Left ventricle myocardium superior (tissue), 1 donor: ENCODE measurements around the gene SH3RF1. TPM values are rescaled to one million over a fixed set of nuclear protein-coding genes. Genes with fewer than 3 reads are reported as not detected.

Experiments
- ATAC-seq: fragments of 200-7000 bp; cut with Tn5 transposase; one replicate; pipeline ENCODE4 v1.9.1; 2020; ENCODE audit warnings: mild to moderate bottlenecking, moderate library complexity
- DNase-seq: peaks from one replicate; pipeline ENCODE4 v3.0.0-alpha.2; 2020
- intact Hi-C: fragments of 100-400 bp; cut with micrococcal nuclease; formaldehyde crosslinking; loops from one replicate; pipeline ENCODE4 v1.11.0; 2022
- total RNA-seq: library from RNA; stranded (reverse); fragmentation: NEBNext Ultra II Directional; extraction: Animal tissue kit (Norgen Biotek cat#: 25700); gene quantifications from one replicate; pipeline ENCODE4 v1.2.1, GENCODE V29; 2021
- donor health status: DM: no; HTN: yes; CAD: no; lungs with severe emphysema.

Gene SH3RF1
- total RNA-seq, 1 donor from 2014 or later: 5.8 TPM

DNA sequence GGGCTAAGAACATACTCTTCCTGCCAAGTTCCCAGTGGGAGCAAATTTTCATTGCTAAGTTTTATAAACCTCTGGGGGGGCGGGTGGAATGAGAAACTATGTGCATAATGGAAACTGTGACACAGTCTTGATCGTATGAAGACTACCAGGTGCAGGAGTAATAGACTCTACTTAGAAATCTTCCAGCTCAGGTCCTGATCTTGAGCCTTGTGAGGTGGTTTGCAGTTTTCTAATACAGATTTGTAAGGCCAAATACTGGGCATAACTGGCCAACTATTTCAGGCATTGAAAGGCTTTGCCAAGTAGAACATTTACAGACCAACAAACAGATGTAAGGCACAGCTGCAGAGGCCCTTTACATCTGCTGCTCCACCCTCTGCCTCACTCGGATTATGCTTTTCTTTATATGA lies 171.0 kb downstream of the SH3RF1 start:
- intact Hi-C loops: no loop called here
- peak; percentile 75 for ATAC-seq
- no peak for DNase-seq

DNA sequence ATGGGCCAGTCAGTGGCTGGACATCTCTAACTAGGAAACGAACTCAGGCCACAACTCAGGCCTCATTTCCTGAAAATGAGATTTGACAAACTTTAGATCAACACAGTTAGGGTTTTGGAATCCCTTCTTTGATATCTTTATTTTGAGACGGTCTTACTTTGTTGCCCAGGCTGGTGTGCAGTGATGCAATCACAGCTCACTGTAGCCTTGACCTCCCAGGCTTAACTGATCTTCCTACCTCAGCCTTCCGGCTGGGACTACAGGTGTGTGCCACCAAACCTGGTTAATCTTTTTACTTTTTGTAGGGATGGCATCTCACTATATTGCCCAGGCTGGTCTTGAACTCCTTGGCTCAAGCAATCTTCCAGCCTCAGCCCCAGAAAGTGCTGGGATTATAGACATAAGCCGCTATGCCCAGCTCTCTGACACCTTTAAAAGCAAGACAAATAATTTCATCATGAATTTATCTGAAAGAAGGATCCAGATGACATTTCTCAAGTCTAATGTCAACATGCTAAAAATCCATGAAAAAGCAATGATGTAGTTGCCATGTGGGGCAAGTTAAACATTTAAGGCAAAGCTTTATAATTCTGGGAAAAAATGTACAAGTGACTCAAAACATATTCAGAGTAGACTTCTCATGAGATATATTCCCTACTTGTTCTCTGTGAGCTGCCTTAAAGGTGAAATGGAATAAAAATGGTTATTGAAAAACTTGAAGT lies 171.6 kb downstream of the SH3RF1 start:
- intact Hi-C loops: no loop called here
- DNase-seq: no peak
- no peak for ATAC-seq

DNA sequence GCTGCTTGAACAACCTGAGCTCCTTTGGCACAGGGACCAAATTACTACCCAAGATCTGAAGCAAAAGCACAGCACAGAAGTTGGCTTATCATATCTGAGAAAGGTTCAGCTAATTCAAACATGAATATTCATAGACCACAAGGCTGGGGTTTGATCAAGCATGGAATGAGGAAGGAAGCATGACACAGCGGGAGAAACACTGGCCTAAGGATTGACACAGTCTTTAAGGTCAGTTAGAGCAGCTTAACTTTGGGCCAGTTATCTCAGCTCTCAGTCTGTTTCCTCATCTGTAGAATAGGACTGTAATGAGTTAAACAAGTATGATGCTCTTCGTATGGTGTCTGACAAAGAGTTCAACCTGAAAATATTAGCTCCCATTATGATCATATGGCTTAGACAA lies 172.2 kb downstream of the SH3RF1 start:
- no peak for ATAC-seq
- DNase-seq: no peak

DNA sequence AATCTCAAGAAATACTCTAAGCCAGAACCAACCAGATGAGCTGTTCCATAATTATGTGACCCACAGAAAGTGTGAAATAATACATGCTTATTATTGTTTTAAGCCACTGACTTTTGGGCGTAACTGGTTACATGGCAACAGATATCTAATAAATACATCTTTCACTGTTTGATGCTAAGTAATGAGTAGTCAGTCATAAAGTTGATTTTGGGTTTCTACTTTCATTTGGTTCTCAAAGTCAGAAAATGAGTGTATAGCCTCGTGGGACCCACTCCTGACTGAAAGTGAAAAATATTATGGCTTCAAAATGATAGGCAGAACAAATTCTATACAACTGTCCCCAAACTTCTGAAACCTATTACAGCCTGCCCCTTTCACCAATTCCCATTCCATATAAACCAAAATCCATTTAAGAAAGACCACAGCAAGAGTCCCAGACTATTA lies 172.7 kb downstream of the SH3RF1 start:
- ATAC-seq (no peak), DNase-seq (no peak)
- intact Hi-C loops: no loop called here

More for the DNA sequence above, 172.2 kb downstream of the SH3RF1 start:
- intact Hi-C loops: no loop called here

DNA sequence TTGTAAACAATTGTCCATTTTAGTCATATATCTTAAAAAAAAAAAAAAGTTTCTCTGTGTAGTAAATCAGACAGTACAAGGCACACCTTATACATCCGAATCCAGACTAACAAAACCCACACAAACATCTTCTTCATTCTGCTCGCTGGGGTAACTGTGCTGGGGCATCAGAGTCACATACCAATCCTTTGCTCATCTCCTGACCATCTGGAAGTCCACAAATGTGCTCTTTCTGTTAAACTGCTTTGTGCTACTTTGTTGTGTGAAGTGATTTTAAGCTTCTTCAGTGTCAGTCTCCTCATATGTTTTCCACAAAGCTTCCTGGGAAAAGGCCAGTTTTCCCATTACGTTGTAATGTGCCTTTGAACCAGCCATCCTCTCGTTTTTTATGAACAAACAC lies 174.5 kb downstream of the SH3RF1 start:
- intact Hi-C loops: no loop called here
- DNase-seq: no peak

DNA sequence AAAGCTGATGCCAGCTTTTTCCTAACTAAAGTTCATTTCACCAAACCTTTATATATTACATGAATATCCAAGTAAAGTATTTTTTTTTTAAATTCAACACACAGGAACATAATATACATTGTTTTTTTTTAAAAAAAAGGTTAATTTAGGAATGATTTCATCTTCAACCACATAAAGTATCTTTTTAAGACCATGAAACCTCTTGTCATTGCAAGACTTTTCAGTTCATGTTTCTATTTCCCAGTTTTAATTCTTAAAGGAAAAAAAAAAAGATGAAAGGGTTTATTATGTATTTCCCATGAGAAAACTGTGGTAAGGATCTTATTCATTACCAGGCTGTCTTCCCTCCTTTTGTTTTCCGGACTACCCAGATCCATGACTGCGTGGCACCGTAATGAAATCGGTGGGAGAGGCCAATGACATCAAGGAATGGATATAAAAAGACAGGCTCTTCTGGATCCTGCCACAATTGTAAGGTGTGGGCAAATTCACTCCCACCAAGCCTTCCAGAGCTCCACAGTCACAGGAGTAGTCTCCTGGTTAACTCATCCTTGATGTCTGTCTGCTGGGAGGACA lies 176.0 kb downstream of the SH3RF1 start:
- DNase-seq (no peak), ATAC-seq (no peak)
- intact Hi-C loops: no loop called here

More for the DNA sequence above, 174.5 kb downstream of the SH3RF1 start:
- ATAC-seq: no peak

DNA sequence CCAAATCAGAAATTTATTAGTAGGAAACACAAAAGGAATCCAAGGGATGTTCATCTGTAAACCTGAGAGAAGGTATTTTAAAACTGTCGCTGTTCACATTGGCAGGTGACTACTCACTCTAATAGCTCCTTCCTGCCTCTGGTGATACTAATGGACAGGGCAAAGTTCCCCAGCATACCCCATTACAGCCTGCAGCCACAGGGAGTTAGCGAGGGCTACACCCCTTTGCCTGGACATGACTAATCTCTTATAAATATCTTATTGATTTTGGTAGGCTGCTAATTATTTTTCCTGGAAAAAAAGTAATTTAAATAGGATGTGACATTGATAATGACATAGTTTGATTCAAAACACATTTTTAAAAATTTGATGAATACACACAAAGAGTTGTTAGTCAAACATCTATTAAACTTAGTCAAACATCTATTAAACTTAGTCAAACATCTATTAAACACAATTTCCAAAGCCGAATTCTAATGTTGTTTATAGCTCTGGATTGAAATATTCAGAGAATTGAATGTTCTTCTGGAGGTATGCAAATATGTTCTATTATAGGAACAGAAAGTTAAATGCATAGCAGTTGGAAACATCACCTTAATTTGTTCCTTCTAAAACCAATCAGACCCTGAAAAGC lies 177.8 kb downstream of the SH3RF1 start:
- DNase-seq: no peak

DNA sequence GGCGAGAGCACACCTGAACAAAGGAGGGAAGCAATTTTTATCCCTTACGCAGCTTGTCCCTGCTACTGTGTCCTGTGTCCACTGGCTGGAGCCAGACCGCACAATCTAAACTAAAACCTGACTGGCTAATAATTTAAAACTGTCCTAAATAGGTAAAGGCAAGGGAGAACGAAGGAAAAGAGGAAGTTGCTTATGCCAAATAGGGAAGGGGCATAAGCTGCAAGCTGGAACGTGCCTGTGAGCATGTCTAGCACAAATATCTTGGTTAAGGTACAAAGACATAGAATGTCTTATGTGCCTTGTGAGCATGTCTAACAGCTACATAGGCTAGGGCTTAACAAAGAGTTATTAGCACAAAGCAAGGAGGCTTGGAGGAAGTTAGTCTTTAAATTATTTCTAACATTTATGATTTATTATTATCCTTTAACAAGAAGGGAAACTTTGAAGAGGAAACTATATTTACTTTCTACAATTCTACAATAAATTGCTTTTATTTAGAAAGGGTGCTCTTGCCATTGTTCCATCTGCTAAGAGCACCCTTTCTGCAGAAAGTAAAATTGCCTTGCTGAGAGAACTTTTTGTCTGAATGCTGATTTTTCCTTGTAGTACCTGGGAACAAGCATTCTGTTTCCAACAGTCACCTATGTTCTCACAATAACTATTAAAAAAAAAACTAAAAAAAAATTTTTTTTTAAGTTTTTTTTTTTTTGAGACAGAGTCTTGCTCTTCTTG lies 180.1 kb downstream of the SH3RF1 start:
- DNase-seq (no peak), ATAC-seq (no peak)
- intact Hi-C loops: no loop called here

More for the DNA sequence above, 177.8 kb downstream of the SH3RF1 start:
- ATAC-seq: no peak
- intact Hi-C loops: no loop called here

DNA sequence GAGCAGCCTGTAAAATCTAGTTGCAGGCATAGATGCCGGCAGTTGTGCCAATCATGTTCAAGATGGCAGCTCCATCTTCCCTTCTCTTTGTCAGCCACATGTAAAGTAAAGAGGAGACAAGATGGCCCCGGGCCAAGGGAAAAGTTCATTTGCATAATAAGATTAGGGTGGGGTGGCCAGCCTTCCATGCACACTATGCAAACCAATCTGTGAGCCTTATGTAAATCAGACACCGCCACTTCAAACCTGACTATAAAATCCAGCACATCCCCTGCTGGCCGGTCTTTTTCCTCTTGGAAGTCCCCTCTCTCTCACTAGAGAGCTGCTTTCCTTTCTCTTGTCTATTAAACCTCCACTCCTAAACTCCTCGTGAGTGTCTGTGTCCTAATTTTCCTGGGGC lies 181.8 kb downstream of the SH3RF1 start:
- no peak for DNase-seq
- intact Hi-C loops: no loop called here
- no peak for ATAC-seq

DNA sequence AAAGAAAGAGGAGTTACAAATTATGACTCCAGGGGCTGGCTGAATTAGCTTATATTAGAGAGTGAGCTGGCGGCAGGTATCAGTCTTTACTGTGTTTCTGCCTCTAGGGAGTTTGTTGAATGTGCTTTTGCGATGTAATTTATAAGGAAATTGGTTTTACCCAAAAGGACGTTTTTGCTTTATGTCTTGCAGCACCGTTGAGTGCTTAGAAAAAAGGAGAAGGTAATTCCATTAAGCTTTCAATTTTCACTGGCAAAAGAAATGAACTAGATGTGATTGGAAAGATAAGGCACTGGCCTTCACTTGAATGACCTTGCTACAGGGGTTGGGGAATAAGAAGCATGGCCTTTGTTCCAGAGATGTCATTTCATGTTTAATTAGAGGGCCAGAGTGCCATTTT lies 185.8 kb downstream of the SH3RF1 start:
- DNase-seq (no peak), ATAC-seq (no peak)
- intact Hi-C loops: no loop called here

DNA sequence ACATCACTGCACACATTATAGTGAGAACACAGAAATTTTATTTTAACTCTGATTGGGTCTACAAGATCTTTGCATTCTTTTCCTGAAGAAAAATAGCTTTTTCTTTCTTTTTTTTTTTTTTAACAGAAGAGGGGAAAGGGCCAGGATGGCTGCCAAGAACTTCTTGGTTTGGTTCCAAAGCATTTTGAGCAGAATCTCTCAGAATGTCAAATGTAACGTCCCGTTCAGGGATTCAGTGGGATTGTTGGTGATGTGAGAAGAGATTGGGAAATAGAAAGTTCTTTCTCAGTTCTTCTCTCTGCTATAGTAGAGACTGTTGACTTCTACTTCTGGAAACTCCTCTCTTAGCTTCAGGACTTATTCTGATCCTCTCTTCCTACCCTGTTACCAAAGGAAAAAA lies 189.8 kb downstream of the SH3RF1 start:
- DNase-seq (no peak), ATAC-seq (peak; percentile 81)
- intact Hi-C loops: no loop called here

DNA sequence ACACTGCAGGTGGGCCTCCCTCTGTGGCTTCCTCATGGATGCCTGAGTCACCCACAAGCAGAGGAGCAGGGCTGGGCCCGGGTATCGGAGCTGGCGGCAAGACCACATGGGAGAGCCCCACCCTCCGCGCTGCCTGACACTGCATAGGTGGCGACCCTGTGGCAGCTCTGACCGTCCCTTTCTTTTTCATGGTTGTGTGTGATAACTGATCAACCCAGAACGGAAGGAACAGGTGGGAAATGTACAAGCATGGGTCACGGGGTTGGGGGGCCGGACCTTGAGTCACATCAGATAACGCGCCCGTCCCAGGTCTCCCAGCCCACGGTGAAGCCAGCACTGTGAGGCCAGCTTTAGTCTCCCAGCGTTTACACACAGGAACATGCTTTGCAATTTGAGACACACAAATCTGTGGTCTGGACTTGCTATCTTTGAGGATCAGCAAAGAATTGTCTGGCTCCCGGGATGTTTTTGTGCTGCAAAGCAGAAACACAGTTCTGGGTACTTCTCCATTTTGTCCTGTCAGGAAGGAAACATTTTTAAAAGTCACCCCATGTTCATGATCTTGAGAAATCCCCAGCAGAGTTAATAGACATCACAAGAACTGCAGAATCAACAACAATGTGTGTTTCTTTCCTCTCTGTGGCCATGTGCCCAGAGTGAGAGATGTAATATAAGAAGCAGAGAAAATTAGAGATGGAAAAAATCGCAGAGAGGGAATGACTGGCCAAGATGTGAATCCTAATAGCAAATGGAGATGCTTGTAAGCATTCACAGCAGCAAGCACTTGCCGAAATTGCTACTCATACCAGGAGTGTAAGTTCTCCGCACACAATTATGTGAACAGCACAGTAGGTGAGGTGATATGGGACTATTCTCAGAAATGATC lies 190.6 kb downstream of the SH3RF1 start:
- intact Hi-C loops: no loop called here
- DNase-seq (peak; percentile 69), ATAC-seq (peak; percentile 85)

DNA sequence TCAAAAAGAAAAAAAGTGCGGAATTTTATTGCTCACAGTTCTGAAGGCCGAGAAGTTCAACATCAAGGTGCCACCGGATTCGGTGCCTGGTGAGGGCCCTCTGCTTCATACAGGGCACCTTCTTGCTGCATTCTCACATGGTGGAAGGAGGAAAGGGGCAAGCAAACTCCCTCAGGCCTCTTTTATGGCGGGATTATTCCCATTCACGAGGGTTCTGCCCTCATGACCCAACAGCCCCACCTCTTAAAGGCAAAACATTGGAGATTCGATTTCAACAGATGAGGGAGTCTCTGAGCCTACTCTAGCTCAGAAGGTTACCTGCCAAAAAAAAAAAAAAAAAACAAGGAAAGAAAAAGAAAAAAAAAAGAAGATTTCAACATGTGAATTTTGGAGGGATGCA lies 196.6 kb downstream of the SH3RF1 start:
- intact Hi-C loops: no loop called here
- DNase-seq: no peak
- no peak for ATAC-seq

DNA sequence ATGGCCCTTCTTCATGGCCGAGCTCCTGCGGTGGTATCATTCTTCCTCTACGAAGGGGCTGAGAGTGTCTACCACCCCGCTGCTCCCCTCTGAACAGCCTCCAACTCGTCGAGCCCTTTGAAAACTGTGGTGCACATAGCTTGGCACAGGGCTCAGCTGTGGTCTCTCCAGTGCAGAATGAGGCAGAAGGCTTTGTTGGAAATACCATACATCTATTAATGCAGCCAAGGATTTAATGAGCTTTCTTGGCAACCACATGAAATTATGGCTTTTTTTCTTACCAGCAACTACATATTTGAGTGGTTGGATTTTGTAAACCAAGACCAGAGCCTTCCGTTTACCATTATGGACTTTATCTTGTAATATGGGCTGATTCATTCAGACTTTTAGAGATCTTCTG lies 199.0 kb downstream of the SH3RF1 start:
- intact Hi-C loops: no loop called here

DNA sequence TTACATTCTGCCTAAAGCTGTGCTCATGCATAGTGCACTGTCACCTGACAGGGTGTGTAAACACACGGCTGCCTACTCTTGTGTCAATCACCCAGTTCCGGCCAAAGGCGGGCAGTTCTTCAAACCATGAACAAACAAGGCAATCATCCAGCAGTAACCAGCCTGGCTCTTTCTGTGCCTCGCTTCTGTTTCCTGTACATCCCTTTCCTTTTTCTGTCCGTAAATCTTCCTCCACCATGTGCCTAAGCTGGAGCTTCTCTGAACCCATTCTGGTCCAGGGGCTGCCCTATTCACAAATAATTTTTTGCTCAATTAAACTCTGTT lies 199.9 kb downstream of the SH3RF1 start:
- intact Hi-C loops: no loop called here
- ATAC-seq: no peak

More for the DNA sequence above, 199.0 kb downstream of the SH3RF1 start:
- no peak for DNase-seq
- ATAC-seq: no peak

DNA sequence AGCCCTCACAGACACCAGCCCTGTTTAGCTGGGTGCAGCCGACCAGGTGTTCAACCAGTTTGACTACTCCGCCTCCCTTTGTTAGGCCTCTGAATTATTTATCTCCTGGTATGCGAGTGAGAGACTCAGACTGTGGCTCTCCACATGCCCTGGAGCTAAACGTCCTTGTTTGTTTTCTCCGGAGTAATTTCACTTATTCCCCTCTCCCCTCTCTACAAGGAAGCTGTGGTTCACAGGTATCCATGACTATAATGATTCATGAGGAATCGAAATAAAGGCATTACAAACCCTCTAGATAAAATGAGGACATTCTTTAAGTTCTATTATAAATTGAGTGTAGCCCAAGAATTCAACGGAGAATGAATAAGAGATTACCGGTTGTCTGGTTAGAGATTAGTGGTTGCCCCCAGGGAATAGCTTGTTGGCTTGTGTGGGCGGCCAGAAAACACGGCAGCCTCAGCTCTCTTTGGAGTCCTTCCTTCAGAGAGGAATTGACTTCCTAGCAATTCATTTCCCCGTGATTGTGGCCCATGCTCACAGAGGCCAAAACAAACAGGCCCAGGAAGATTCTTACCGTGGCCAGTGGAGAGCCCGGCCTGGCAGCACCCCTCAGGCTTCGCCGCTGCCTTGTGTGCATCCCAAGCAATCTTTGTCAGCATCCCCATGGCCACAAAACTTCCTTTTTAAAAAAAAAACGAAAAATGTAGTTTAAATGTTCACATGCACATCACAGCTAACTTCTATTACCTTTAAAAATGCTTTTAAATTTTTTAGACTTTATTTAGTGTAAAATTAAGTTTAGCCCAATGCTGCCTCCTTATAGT lies 200.5 kb downstream of the SH3RF1 start:
- intact Hi-C loops: no loop called here

More for the DNA sequence above, 199.9 kb downstream of the SH3RF1 start:
- DNase-seq: no peak

DNA sequence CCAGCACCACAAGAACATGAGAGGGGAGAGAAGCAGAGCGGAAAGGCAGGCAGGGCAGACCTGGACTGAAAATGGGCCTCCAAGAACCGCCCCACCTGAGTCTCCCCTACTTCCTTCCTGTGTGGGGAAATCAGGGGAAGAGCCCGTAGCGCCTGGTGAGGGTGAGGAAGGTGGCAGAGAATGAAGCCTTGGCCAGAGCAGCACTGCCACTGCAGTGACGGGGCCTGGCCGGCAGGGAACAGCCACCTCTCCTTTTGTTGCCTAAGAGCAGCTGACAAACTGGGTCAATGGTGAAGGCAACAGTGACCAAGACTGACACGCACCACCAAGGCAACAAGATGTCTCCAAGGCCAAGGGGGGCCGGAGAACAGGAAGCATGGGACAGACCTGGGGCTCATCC lies 202.3 kb downstream of the SH3RF1 start:
- intact Hi-C loops: no loop called here
- ATAC-seq (no peak), DNase-seq (no peak)

More for the DNA sequence above, 200.5 kb downstream of the SH3RF1 start:
- DNase-seq: peak; percentile 60
- ATAC-seq: peak; percentile 85

DNA sequence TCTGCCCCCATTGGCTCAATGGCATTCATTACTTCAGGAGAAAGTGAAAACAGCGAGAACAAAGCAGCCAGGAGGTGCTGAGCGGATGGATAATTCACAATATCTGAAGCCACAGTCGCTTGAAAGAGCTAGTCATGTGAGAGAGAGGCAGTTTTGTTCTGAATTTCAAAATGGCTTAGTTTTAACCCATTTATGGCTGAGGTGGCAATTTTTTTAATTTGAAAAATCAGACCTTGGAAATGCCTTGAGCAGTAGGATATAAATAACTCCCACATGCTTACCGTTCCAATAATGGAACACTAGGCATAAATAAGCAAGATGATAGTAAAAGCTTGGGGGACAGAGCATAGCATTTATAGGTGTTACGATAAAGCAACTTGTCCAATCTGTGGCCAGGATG lies 203.8 kb downstream of the SH3RF1 start:
- intact Hi-C loops: no loop called here
- no peak for DNase-seq
- no peak for ATAC-seq
